ENCODE data around the gene HOXA13.
A peak's percentile ranks its signal among the peaks of the same experiment; 100 is the strongest.

HOXA13 gene

GRCh38 chr7:27238979-27239386 lies 39.1 kb upstream of the HOXA13 start:
- Histone ChIP-seq H3K4me3 (ENCODE audit: low read depth, low read length) (no peak overlapping the region), H3K4me1 (ENCODE audit: control insufficient read depth, insufficient read depth, low read length) (no peaks in the 10 kb centered on the region; the same call in 1 of the 2 replicates), H3K27ac (ENCODE audit: extremely low read depth, low read depth, low read length) (no peak overlapping the region), H3K9me3 (ENCODE audit: control insufficient read depth, insufficient read depth, low read depth, low read length) (no peaks in the 10 kb centered on the region), H3K36me3 (ENCODE audit: control insufficient read depth in 2 of 2, insufficient read depth in 1 of 2, low read length in 2 of 2) (no peaks in the 10 kb centered on the region)
- no peak for TF ChIP-seq ZNF645 (tag by site-specific recombination; IDR thresholded peaks at IDR 0.05)
- TF ChIP-seq AEBP2 (tag by site-specific recombination; IDR thresholded peaks at IDR 0.05; ENCODE audit: borderline replicate concordance): no peak
- no peak for TF ChIP-seq ZNF16 (tag by site-specific recombination; IDR thresholded peaks at IDR 0.05; ENCODE audit: low read depth)
- no peak for TF ChIP-seq ZBTB17 (tag by site-specific recombination; IDR thresholded peaks at IDR 0.05)
- no peak for TF ChIP-seq ZNF121 (tag by site-specific recombination; IDR thresholded peaks at IDR 0.05)
- no peak for TF ChIP-seq ZFP69B (tag by site-specific recombination; IDR thresholded peaks at IDR 0.05)
- TF ChIP-seq BCL11B (tag by site-specific recombination; IDR thresholded peaks at IDR 0.05; ENCODE audit: low read depth): no peak
- no peak for TF ChIP-seq ZXDB (tag by site-specific recombination; IDR thresholded peaks at IDR 0.05)
- TF ChIP-seq, protein P1, sequence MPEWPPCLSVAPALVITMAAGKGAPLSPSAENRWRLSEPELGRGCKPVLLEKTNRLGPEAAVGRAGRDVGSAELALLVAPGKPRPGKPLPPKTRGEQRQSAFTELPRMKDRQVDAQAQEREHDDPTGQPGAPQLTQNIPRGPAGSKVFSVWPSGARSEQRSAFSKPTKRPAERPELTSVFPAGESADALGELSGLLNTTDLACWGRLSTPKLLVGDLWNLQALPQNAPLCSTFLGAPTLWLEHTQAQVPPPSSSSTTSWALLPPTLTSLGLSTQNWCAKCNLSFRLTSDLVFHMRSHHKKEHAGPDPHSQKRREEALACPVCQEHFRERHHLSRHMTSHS (tag by site-specific recombination; IDR thresholded peaks at IDR 0.05): no peak
- ChIA-PET CTCF (interaction anchor here (0.6 to 1.2 kb wide), 2 partner anchors 40 to 110 kb away, joined by 3 to 4 read pairs; no protein-coding TSS in a partner anchor), POLR2A (no interaction called here)

GRCh38 chr7:27237735-27238334 lies 37.9 kb upstream of the HOXA13 start:
- Histone ChIP-seq H3K27ac (ENCODE audit: extremely low read depth, low read depth, low read length) (no peak overlapping the region), H3K4me1 (ENCODE audit: control insufficient read depth, insufficient read depth, low read length) (no peaks in the 10 kb centered on the region; the same call in 1 of the 2 replicates), H3K4me3 (ENCODE audit: low read depth, low read length) (no peak overlapping the region), H3K36me3 (ENCODE audit: control insufficient read depth in 2 of 2, insufficient read depth in 1 of 2, low read length in 2 of 2) (no peaks in the 10 kb centered on the region), H3K9me3 (ENCODE audit: control insufficient read depth, insufficient read depth, low read depth, low read length) (no peaks in the 10 kb centered on the region)
- CTCF ChIA-PET: interaction anchor here (1.2 kb wide), 2 partner anchors 41 to 683 kb away, joined by 3 to 4 read pairs; no protein-coding TSS in a partner anchor
- POLR2A ChIA-PET: interaction anchor here (0.6 kb wide), 1 partner anchor 21 kb away, joined by 8 read pairs; no protein-coding TSS in a partner anchor
- peak; percentile 24; the same call in 1 of the 2 replicates for TF ChIP-seq ZFHX2 (tag by site-specific recombination; conservative IDR thresholded peaks at IDR 0.05)
- TF ChIP-seq REPIN1 (tag by site-specific recombination; IDR thresholded peaks at IDR 0.05; ENCODE audit: low read depth): no peak
- TF ChIP-seq EGR2 (tag by site-specific recombination; IDR thresholded peaks at IDR 0.05; ENCODE audit: low read depth): 0 out of 2 replicates have a peak, but pooled peaks have one; percentile 6
- TF ChIP-seq ZNF335 (tag by site-specific recombination; conservative IDR thresholded peaks at IDR 0.05): peak; percentile 77
- no peak for TF ChIP-seq ZNF426 (tag by site-specific recombination; IDR thresholded peaks at IDR 0.05)

DNA sequence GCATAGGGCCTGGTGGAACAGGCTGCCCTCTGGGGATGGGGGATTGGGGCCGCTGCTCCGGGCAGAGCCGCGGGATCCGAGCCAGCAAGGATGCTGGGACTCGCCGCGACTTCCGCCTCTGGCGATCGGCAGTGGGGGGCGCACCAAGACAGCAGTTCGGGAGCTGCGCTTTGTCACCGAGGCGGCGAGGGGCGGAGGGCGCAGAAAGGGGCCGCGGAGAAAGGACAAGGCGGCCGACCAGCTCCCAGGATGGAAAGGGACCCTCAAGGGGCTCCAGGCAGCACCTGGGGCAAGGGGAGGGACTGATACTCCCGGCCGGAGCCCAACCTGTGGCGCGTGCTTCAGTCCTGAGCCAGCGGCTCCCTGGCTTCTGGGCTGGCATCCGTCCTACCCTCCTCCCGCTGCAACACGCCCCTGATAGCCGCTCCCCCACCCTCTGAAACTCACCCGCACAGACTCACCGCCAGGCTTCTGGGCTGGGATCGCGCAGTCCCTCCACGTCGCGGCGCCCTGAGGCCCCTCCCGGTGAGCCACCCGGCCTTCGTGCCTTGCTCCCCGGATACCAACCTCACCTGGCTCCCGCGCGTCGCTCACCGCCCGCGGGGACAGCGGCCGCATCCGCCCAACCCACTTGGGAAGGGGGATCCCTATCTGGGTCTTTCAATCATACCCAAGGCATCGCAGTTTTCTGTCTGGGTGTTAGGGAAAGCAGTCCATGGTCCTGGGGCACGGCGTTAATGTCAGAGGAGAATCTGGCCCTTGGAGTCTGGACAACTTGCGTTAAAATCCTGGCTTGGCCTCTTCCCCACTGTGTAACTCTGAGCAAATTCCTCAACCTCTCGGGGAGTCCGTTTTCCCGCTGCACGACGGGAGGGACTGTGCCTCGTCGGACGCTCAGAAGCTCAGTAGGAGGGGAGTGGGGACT lies 35.8 kb upstream of the HOXA13 start:
- ChIA-PET CTCF (interaction anchor here (0.5 to 1.6 kb wide), 17 partner anchors 9 to 693 kb away, joined by 3 to 8 read pairs (median 3); no protein-coding TSS in a partner anchor), POLR2A (interaction anchor here (1.1 kb wide), 1 partner anchor 36 kb away, joined by 3 read pairs; the partner anchor contains the start of gene HOXA13)
- Histone ChIP-seq H3K9me3 (ENCODE audit: control insufficient read depth, insufficient read depth, low read depth, low read length) (no peaks in the 10 kb centered on the region), H3K4me1 (ENCODE audit: control insufficient read depth, insufficient read depth, low read length) (no peaks in the 10 kb centered on the region), H3K27ac (ENCODE audit: extremely low read depth, low read depth, low read length) (peak overlapping the region; percentile 80; the same call in 1 of the 2 replicates), H3K36me3 (ENCODE audit: control insufficient read depth in 2 of 2, insufficient read depth in 1 of 2, low read length in 2 of 2) (no peaks in the 10 kb centered on the region), H3K4me3 (ENCODE audit: low read depth, low read length) (peak overlapping the region; percentile 47)
- TF ChIP-seq ZNF558 (tag by site-specific recombination; IDR thresholded peaks at IDR 0.05) (no peak), BCL6B (tag by site-specific recombination; IDR thresholded peaks at IDR 0.05) (no peak), ZFHX2 (tag by site-specific recombination; conservative IDR thresholded peaks at IDR 0.05) (no peak), ZSCAN18 (tag by site-specific recombination; IDR thresholded peaks at IDR 0.05) (no peak), ZBTB48 (tag by site-specific recombination; IDR thresholded peaks at IDR 0.05) (peak; percentile 92), ZNF791 (tag by site-specific recombination; IDR thresholded peaks at IDR 0.05) (no peak), ZNF777 (tag by site-specific recombination; IDR thresholded peaks at IDR 0.05; ENCODE audit: borderline replicate concordance) (0 out of 2 replicates have a peak, but pooled peaks have one; percentile 20)
- TF ChIP-seq, protein P2, sequence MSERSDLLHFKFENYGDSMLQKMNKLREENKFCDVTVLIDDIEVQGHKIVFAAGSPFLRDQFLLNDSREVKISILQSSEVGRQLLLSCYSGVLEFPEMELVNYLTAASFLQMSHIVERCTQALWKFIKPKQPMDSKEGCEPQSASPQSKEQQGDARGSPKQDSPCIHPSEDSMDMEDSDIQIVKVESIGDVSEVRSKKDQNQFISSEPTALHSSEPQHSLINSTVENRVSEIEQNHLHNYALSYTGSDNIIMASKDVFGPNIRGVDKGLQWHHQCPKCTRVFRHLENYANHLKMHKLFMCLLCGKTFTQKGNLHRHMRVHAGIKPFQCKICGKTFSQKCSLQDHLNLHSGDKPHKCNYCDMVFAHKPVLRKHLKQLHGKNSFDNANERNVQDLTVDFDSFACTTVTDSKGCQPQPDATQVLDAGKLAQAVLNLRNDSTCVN (tag by site-specific recombination; optimal IDR thresholded peaks at IDR 0.05): peak; percentile 40
